GM12878 (cell line): ENCODE results near the gene CDCA3. TPM values are rescaled to one million over a fixed set of nuclear protein-coding genes. Genes with fewer than 3 reads are reported as not detected.
"Not testable (repeated sequence)": the region's sequence is repeated elsewhere in the genome, so short reads cannot be mapped to it uniquely, and the experiment has no call there.

Experiments
- ATAC-seq: fragments of 200-7000 bp; cut with Tn5 transposase; 3 replicates; pipeline ENCODE4 v1.9.1; 2020; ENCODE audit warnings: mild to moderate bottlenecking, moderate library complexity
- BruUV-seq: library from RNA; stranded (reverse); fragments of 400-500 nt; replicated peaks from 2 replicates; lab custom pipeline; 2021; lab: Mats Ljungman, UMichigan
- CTCF ChIA-PET: fragments of 300-600 bp; sonication (Branson Sonifier 250); formaldehyde crosslinking; extraction: SDS; loops from one replicate; lab custom pipeline; 2021; ENCODE audit warnings: inconsistent platforms; lab: Yijun Ruan, JAX
- POLR2A ChIA-PET: fragments of 350-600 bp; formaldehyde crosslinking; extraction: SDS; loops from one replicate; lab custom pipeline; 2021; ENCODE audit warnings: inconsistent platforms; lab: Charles Lee
- RAD21 ChIA-PET: fragments of 300-600 bp; sonication (Branson Sonifier 250); formaldehyde crosslinking; loops from one replicate; lab custom pipeline; 2023; ENCODE audit warnings: antibody characterized with exemption; ENCODE audit not compliant: unreplicated experiment; lab: Charles Lee
- SMC1A ChIA-PET: fragments of 300-600 bp; sonication (Branson Sonifier 250); formaldehyde crosslinking; loops from one replicate; lab custom pipeline; 2023; ENCODE audit not compliant: unreplicated experiment, uncharacterized antibody; lab: Charles Lee
- DNase-seq: peaks from one replicate; pipeline ENCODE4 v3.0.0-alpha.2; 2011; ENCODE audit warnings: low read depth, low spot score
- FAIRE-seq: peaks from 3 replicates; lab custom pipeline; 2011; peaks lifted over from hg19 to GRCh38; lab: Jason Lieb, UNC
- H2AFZ ChIP-seq: 2 replicates; pipeline ENCODE4 v1.6.0; 2011; ENCODE audit warnings: low read depth, low read length, control low read depth; ENCODE audit not compliant: control insufficient read depth
- H3K27ac ChIP-seq: 2 replicates; pipeline ENCODE4 v1.5.1; 2011; ENCODE audit warnings: control low read depth; ENCODE audit not compliant: control insufficient read depth, insufficient read depth
- H3K27me3 ChIP-seq, 2 experiments: replicated peaks in 1 of 2; 2 replicates each; pipeline versions ENCODE4 v1.6.0 to v1.6.1; 2011; ENCODE audit warnings: low read length in 1 of 2; ENCODE audit not compliant: control insufficient read depth in 2 of 2, insufficient read depth in 2 of 2
- H3K36me3 ChIP-seq, 2 experiments: 2 replicates each; pipeline ENCODE4 v1.5.1; 2011; ENCODE audit warnings: low read length in 1 of 2; ENCODE audit not compliant: control insufficient read depth in 2 of 2, insufficient read depth in 2 of 2
- H3K4me1 ChIP-seq: 2 replicates; pipeline ENCODE4 v1.6.1; 2011; ENCODE audit warnings: mild to moderate bottlenecking, low read length, moderate library complexity, mixed read lengths; ENCODE audit not compliant: control insufficient read depth, insufficient read depth
- H3K4me2 ChIP-seq: 2 replicates; pipeline ENCODE4 v1.6.0; 2011; ENCODE audit warnings: control low read depth; ENCODE audit not compliant: control insufficient read depth, insufficient read depth
- H3K4me3 ChIP-seq: fragments of 200-600 bp; sonication (generic); 2 replicates; pipeline ENCODE4 v1.5.1; 2016
- H3K79me2 ChIP-seq: 2 replicates; pipeline ENCODE4 v1.6.0; 2011; ENCODE audit warnings: low read length; ENCODE audit not compliant: control insufficient read depth, insufficient read depth
- H3K9ac ChIP-seq: 2 replicates; pipeline ENCODE4 v1.8.0; 2011; ENCODE audit warnings: low read length, control low read depth, mixed read lengths; ENCODE audit not compliant: control insufficient read depth, insufficient read depth
- H3K9me3 ChIP-seq: replicated peaks from 3 replicates; pipeline ENCODE4 v1.5.1; 2011; ENCODE audit warnings: mild to moderate bottlenecking, low read length; ENCODE audit not compliant: control insufficient read depth, insufficient read depth
- H4K20me1 ChIP-seq: 2 replicates; pipeline ENCODE4 v1.6.0; 2011; ENCODE audit not compliant: control insufficient read depth, insufficient read depth
- CEBPB ChIP-seq, 2 experiments: fragments of 150-350 bp in 1 of 2; IDR thresholded peaks; 2 replicates each; pipeline ENCODE4 v1.6.1; 2012 to 2014; ENCODE audit warnings: low read depth in 2 of 2, low read length in 2 of 2, borderline replicate concordance in 1 of 2, inconsistent platforms in 1 of 2
- FOS ChIP-seq: IDR thresholded peaks from 3 replicates; pipeline ENCODE4 v1.6.1; 2011; ENCODE audit warnings: borderline replicate concordance; ENCODE audit not compliant: insufficient read length; ENCODE audit errors: extremely low read depth
- FOXK2 ChIP-seq: fragments of 450-650 bp; IDR thresholded peaks from 2 replicates; pipeline ENCODE4 v1.6.1; 2017; ENCODE audit warnings: mild to moderate bottlenecking, moderate library complexity
- IKZF2 ChIP-seq, 2 experiments: fragments of 450-650 bp; IDR thresholded peaks; 2 replicates each; pipeline ENCODE4 v1.6.1; 2017; ENCODE audit warnings: mild to moderate bottlenecking in 2 of 2, moderate library complexity in 2 of 2
- PAX5 ChIP-seq: IDR thresholded peaks from 2 replicates; pipeline ENCODE4 v1.6.1; 2011; ENCODE audit warnings: low read depth, low read length, borderline replicate concordance
- POLR2AphosphoS5 ChIP-seq: IDR thresholded peaks from 2 replicates; pipeline ENCODE4 v1.6.1; 2011; ENCODE audit warnings: mild to moderate bottlenecking, low read length, inconsistent platforms
- SIN3A ChIP-seq: IDR thresholded peaks from 2 replicates; pipeline ENCODE4 v1.6.1; 2012; ENCODE audit warnings: low read depth, low read length, improper control_type of control experiment
- SMAD1 ChIP-seq: fragments of 450-650 bp; IDR thresholded peaks from 2 replicates; pipeline ENCODE4 v1.6.1; 2018; ENCODE audit warnings: mild to moderate bottlenecking, low read depth; ENCODE audit not compliant: partially characterized antibody
- WGBS: methylation state at CpG from one replicate; pipeline ENCODE4 v1.1.6; 2016; ENCODE audit warnings: low lambda C conversion rate; ENCODE audit not compliant: insufficient replicate concordance, insufficient coverage; ENCODE audit errors: missing lambda C conversion rate; 5-methylcytosine and 5-hydroxymethylcytosine counted together
- in situ Hi-C: fragments of 300-500 bp; cut with MboI; formaldehyde crosslinking; loops from 9 replicates; pipeline ENCODE4 v1.14.3; 2018; ENCODE audit warnings: mixed read lengths
- intact Hi-C: fragments of 100-400 bp; cut with micrococcal nuclease; formaldehyde crosslinking; loops from one replicate; pipeline ENCODE4 v1.14.2; 2022; ENCODE audit not compliant: unreplicated experiment
- polyA plus RNA-seq, 11 experiments: library from polyadenylated mRNA; depleted of rRNA in 4 of 11; unstranded in 6 of 11; stranded (reverse) in 5 of 11; fragments of >200 nt; fragmentation: Nextera tagmentation in 4 of 11; fragmentation: Illumina TruSeq in 1 of 11; extraction: Ambion mirVana in 4 of 11; extraction: Trizol in 1 of 11; gene quantifications; 1 replicate in 1 of 11; 2 replicates in 10 of 11; pipeline versions ENCODE4 v1.2.1 to v1.2.3, GENCODE V29; 2011 to 2016; ENCODE audit warnings: inconsistent platforms in 2 of 11, missing spikeins in 2 of 11, low read depth in 1 of 11
- total RNA-seq, 4 experiments: library from RNA; depleted of rRNA in 3 of 4; stranded (reverse); fragments of >200 nt in 3 of 4; fragmentation: Illumina TruSeq in 1 of 4; extraction: Trizol in 1 of 4; gene quantifications; 2 replicates each; pipeline versions ENCODE4 v1.2.1 to v1.2.3, GENCODE V29; 2013 to 2021

CDCA3 gene
- total and polyA plus RNA-seq, 10 of the 15 experiments (the other 5 are each of a cell fraction or from before 2014, with no cell fraction given) = 34.5 to 148 (median 97.4) TPM

GRCh38 chr12:6886206-6886999 is 35.3 kb upstream of the CDCA3 start:
- 77% methylated on average over 12 of the region's 15 CpGs for WGBS

GRCh38 chr12:6884539-6884938 is 33.5 kb upstream of the CDCA3 start:
- WGBS = 91% methylated on average over 22 of the region's 22 CpGs
- peaks cover 0 to 10% of the 10 kb centered on the region in 2 experiments; a peak in 3 of 4 replicates for H3K36me3 ChIP-seq
- in situ Hi-C loops = no loop called here
- H3K9me3 ChIP-seq = no peaks in the 10 kb centered on the region
- H4K20me1 ChIP-seq = no peaks in the 10 kb centered on the region
- FAIRE-seq (no peak), DNase-seq (no peak), ATAC-seq (no peak)
- TF ChIP-seq IKZF2 (IDR thresholded peaks at IDR 0.05) = no peak
- no peak for TF ChIP-seq CEBPB (IDR thresholded peaks at IDR 0.05; ENCODE audit: borderline replicate concordance in 1 of 2, low read depth in 2 of 2, low read length in 2 of 2)
- no peak for TF ChIP-seq FOS
- TF ChIP-seq SIN3A = no peak
- no peak for TF ChIP-seq POLR2AphosphoS5
- TF ChIP-seq SMAD1 = no peak
- no peak for TF ChIP-seq FOXK2
- no peak for TF ChIP-seq PAX5
- POLR2A ChIA-PET = interaction anchor here (0.7 to 1.5 kb wide), 2 partner anchors 13 to 33 kb away, joined by 4 read pairs; no protein-coding TSS in a partner anchor
- no peak overlapping the region for H3K4me2 ChIP-seq
- SMC1A ChIA-PET = interaction anchor here (0.8 kb wide), 1 partner anchor 12 kb away, joined by 3 read pairs; the partner anchor contains the start of gene SPSB2
- RAD21 ChIA-PET = no interaction called here
- no peak overlapping the region for H3K9ac ChIP-seq
- no peaks in the 10 kb centered on the region for H3K4me1 ChIP-seq
- BruUV-seq = no TSS peak
- no peak overlapping the region for H3K4me3 ChIP-seq
- no peak overlapping the region for H3K27ac ChIP-seq
- no peaks in the 10 kb centered on the region for H3K79me2 ChIP-seq
- intact Hi-C loops = no loop called here
- H2AFZ ChIP-seq = no peak overlapping the region
- CTCF ChIA-PET = interaction anchor here (0.7 kb wide), 1 partner anchor 16 kb away, joined by 3 read pairs; no protein-coding TSS in a partner anchor
- no peaks in the 10 kb centered on the region for H3K27me3 ChIP-seq

More at GRCh38 chr12:6886206-6886999, 35.3 kb upstream of the CDCA3 start:
- BruUV-seq, H3K27me3 ChIP-seq, H3K27ac ChIP-seq, intact Hi-C loops, H3K79me2 ChIP-seq, H2AFZ ChIP-seq, SMC1A ChIA-PET, DNase-seq, H3K9ac ChIP-seq, FAIRE-seq, H3K4me2 ChIP-seq, H3K4me3 ChIP-seq, H3K9me3 ChIP-seq, ATAC-seq, in situ Hi-C loops, H4K20me1 ChIP-seq, H3K4me1 ChIP-seq, H3K36me3 ChIP-seq: not testable (repeated sequence)
- POLR2A ChIA-PET = interaction anchor here (1.4 to 1.5 kb wide), 2 partner anchors 13 to 15 kb away, joined by 3 to 4 read pairs; partner anchors contain the start of gene SPSB2
- RAD21 ChIA-PET = interaction anchor here (1.4 kb wide), 1 partner anchor 14 kb away, joined by 4 read pairs; the partner anchor contains the start of gene SPSB2
- CTCF ChIA-PET = interaction anchor here (1.8 kb wide), 1 partner anchor 14 kb away, joined by 8 read pairs; the partner anchor contains the start of gene SPSB2
